Spleen (tissue), 7 donors: Measurements from ENCODE around the gene AKAP6.

Source experiments
- POLR2A ChIP-seq, 3 donors: fragments of 450-650 bp; IDR thresholded peaks; one replicate each; pipeline ENCODE4 v1.5.1; 2017; ENCODE audit warnings: antibody characterized with exemption in 3 of 3, mild to moderate bottlenecking in 1 of 3
- TF ChIP-seq, protein P1 (sequence below), 11 experiments: fragments of 200-600 bp in 7 of 11; fragments of 450-650 bp in 4 of 11; sonication (generic) in 4 of 11; IDR thresholded peaks in 8 of 11; conservative IDR thresholded peaks in 3 of 11; 1 replicate in 7 of 11; 2 replicates in 4 of 11; pipeline versions ENCODE4 v1.4.0 to v1.8.0; 2016 to 2021; ENCODE audit warnings: antibody characterized with exemption in 11 of 11, inconsistent platforms in 4 of 11, mild to moderate bottlenecking in 1 of 11
- donor health status: DM: no; HTN: no; CAD: no; lungs with moderate emphysema.
- donor health status: DM: no; HTN: no; CAD: no.
- donor health status: DM: no; HTN: no; CAD: no.

DNA sequence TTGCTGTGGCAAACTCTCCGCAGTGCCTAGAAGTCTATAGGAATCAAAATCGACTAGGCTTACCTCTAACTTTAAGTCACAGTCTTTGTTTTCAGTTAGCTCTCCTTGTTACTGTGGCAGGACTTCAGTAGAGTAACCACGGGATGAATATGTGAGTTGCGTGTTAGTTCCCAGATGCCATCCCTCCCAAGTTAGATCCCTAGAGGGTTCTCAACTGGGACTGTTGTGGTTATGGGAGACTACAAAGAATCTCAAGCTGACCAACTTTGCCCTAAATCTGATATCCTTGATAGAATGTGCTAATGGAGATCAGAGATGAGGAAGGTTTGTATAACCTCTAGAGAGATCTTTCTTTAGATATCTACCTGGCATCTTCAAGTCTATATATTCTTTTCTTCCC, 208.1 kb downstream of the AKAP6 start:
- TF ChIP-seq, protein P1, sequence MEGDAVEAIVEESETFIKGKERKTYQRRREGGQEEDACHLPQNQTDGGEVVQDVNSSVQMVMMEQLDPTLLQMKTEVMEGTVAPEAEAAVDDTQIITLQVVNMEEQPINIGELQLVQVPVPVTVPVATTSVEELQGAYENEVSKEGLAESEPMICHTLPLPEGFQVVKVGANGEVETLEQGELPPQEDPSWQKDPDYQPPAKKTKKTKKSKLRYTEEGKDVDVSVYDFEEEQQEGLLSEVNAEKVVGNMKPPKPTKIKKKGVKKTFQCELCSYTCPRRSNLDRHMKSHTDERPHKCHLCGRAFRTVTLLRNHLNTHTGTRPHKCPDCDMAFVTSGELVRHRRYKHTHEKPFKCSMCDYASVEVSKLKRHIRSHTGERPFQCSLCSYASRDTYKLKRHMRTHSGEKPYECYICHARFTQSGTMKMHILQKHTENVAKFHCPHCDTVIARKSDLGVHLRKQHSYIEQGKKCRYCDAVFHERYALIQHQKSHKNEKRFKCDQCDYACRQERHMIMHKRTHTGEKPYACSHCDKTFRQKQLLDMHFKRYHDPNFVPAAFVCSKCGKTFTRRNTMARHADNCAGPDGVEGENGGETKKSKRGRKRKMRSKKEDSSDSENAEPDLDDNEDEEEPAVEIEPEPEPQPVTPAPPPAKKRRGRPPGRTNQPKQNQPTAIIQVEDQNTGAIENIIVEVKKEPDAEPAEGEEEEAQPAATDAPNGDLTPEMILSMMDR (IDR thresholded peaks at IDR 0.05 in 8 of 11, conservative IDR thresholded peaks at IDR 0.05 in 3 of 11): no peak
- no peak for TF ChIP-seq POLR2A (IDR thresholded peaks at IDR 0.05)
